Heart right ventricle (tissue), 16 donors: ENCODE results near the gene PRAMEF12. TPM values are rescaled to one million over a fixed set of nuclear protein-coding genes. Genes with fewer than 3 reads are reported as not detected.

ENCODE experiments used
- ATAC-seq, 8 donors: fragments of 200-7000 bp; cut with Tn5 transposase; one replicate each; pipeline ENCODE4 v1.9.1; 2020; ENCODE audit warnings: mild to moderate bottlenecking in 8 of 8, moderate library complexity in 8 of 8, moderate number of reproducible peaks in 1 of 8
- DNase-seq, 2 donors: peaks; one replicate each; pipeline ENCODE4 v3.0.0-alpha.2; 2020
- H3K27ac ChIP-seq, 10 donors: fragments of 200-600 bp; sonication (generic) in 2 of 10; one replicate each; pipeline versions ENCODE4 v1.5.0 to v1.8.0; 2020 to 2022; ENCODE audit warnings: mild to moderate bottlenecking in 3 of 10
- H3K27me3 ChIP-seq, 7 donors: fragments of 200-600 bp; one replicate each; pipeline ENCODE4 v1.8.0; 2021 to 2022; ENCODE audit warnings: mild to moderate bottlenecking in 2 of 7
- H3K36me3 ChIP-seq, 9 donors: fragments of 200-600 bp; sonication (generic) in 1 of 9; one replicate each; pipeline versions ENCODE4 v1.5.0 to v1.8.0; 2020 to 2022; ENCODE audit warnings: mild to moderate bottlenecking in 2 of 9
- H3K4me1 ChIP-seq, 9 donors: fragments of 200-600 bp; sonication (generic) in 1 of 9; one replicate each; pipeline versions ENCODE4 v1.5.0 to v1.8.0; 2020 to 2022; ENCODE audit warnings: mild to moderate bottlenecking in 4 of 9
- H3K4me3 ChIP-seq, 10 donors: fragments of 200-600 bp; sonication (generic) in 2 of 10; one replicate each; pipeline versions ENCODE4 v1.5.0 to v1.8.0; 2020 to 2022; ENCODE audit warnings: mild to moderate bottlenecking in 7 of 10, moderate library complexity in 2 of 10
- H3K9me3 ChIP-seq, 11 donors: fragments of 200-600 bp in 10 of 11; sonication (generic) in 2 of 11; one replicate each; pipeline versions ENCODE4 v1.5.0 to v1.8.0; 2013 to 2022; ENCODE audit warnings: mild to moderate bottlenecking in 2 of 11, control low read depth in 1 of 11, moderate library complexity in 1 of 11
- WGBS, 2 donors: extraction: QIAGEN DNeasy Blood & Tissue Kit; methylation state at CpG; one replicate each; pipeline ENCODE4 v1.1.7; 2013; ENCODE audit warnings: inconsistent platforms in 1 of 2; 5-methylcytosine and 5-hydroxymethylcytosine counted together
- intact Hi-C, 10 donors: fragments of 100-400 bp; cut with DNase I; formaldehyde crosslinking; loops; one replicate each; pipeline versions ENCODE4 v1.11.1 to v1.14.2; 2022
- polyA plus RNA-seq, 2 donors: library from polyadenylated mRNA; stranded (reverse); fragments of 200-250 nt; gene quantifications; one replicate each; pipeline ENCODE4 v1.2.3, GENCODE V29; 2013
- total RNA-seq, 10 donors: library from RNA; stranded (reverse); fragmentation: NEBNext Ultra II Directional in 3 of 10; extraction: Animal tissue kit (Norgen Biotek cat#: 25700) in 3 of 10; gene quantifications; one replicate each; pipeline versions ENCODE4 v1.2.1 to v1.2.4, GENCODE V29; 2021 to 2023
- TF ChIP-seq, protein P1 (sequence below), 9 donors: fragments of 200-600 bp; sonication (generic) in 2 of 9; IDR thresholded peaks; one replicate each; pipeline versions ENCODE4 v1.5.0 to v1.8.0; 2021 to 2022; ENCODE audit warnings: antibody characterized with exemption in 9 of 9, mild to moderate bottlenecking in 5 of 9, moderate library complexity in 1 of 9
- donor health status: Arrhythmogenic right ventricular cardiomyopathy.
- donor health status: ischemic (EF 13 %, LVEDD 7.1; RV severe dilation, severe dysfunction).
- donor health status: healthy with polysubstance abuse.
- donor health status: DM: no; HTN: yes; CAD: no.
- donor health status: DM: no; HTN: no; CAD: no.
- donor health status: ischemic (EF 25% LVEDD 6.9; RV normal size, moderate dysfunction).
- donor health status: ischemic (EF 25% LVEDD 5.7; RV mildly dilated, moderate dysfunction).
- donor health status: healthy.
- donor health status: DM: yes; HTN: yes; CAD: no.
- donor health status: Ischemic cardiomyopathy.
- donor health status: ischemic (EF 35%, LVEDD 5.7; RV mildly dilated, moderate dysfunction).
- donor health status: nonischemic (EF 11% LVEDD 7.7; RV severe dilation, severe dysfunction).
- donor health status: DM: yes; HTN: yes; CAD: no.
- donor health status: PGD.
- donor health status: ischemic (EF 29% LVEDD 5.4; RV normal size, mild dysfunction).
- donor health status: nonischemic (EF 23%, LVEDD 6.1; RV moderate dilation, normal function).

The PRAMEF12 gene
- total and polyA plus RNA-seq, 12 donors = not detected

DNA sequence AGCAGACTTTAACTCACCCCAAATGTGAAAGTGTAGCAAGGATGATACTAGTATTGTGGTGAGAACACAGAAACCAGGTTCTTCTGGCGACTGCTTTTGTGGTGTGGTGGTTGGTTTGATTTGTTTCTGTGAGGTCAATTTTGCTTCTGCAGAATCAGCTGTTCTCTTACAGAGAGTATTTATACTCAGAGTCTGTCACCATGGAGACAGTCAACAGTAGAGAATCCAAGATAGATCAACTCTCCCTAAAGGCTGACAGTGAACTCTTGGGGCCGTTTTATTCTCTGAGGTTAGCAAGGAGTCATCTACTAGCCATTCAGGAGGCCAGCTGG, 27.6 kb upstream of the PRAMEF12 start, which contains the start of gene CFAP107:
CFAP107 (plus strand) TSS at position 209 of the 332 bp plus-strand sequence. CDS start 231 bp downstream, outside the sequence.
- WGBS, 2 donors = 38 to 40% methylated on average over 2 of the region's 2 CpGs
- peaks cover 0 to 38% (median 25%) of the 10 kb centered on the region in 11 donors for H3K9me3 ChIP-seq
- H3K4me3 ChIP-seq = no peak within 1 kb of the TSS
- TF ChIP-seq, protein P1, sequence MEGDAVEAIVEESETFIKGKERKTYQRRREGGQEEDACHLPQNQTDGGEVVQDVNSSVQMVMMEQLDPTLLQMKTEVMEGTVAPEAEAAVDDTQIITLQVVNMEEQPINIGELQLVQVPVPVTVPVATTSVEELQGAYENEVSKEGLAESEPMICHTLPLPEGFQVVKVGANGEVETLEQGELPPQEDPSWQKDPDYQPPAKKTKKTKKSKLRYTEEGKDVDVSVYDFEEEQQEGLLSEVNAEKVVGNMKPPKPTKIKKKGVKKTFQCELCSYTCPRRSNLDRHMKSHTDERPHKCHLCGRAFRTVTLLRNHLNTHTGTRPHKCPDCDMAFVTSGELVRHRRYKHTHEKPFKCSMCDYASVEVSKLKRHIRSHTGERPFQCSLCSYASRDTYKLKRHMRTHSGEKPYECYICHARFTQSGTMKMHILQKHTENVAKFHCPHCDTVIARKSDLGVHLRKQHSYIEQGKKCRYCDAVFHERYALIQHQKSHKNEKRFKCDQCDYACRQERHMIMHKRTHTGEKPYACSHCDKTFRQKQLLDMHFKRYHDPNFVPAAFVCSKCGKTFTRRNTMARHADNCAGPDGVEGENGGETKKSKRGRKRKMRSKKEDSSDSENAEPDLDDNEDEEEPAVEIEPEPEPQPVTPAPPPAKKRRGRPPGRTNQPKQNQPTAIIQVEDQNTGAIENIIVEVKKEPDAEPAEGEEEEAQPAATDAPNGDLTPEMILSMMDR (IDR thresholded peaks at IDR 0.05) = no peak
- DNase-seq (no peak), ATAC-seq (no peak)
- H3K4me1 ChIP-seq = no peaks in the 10 kb centered on the region
- intact Hi-C loops = no loop called here
- no peaks in the 10 kb centered on the region for H3K36me3 ChIP-seq
- H3K27me3 ChIP-seq = peaks cover 0 to 41% (median 10%) of the 10 kb centered on the region in 7 donors
- no peak within 1 kb of the TSS for H3K27ac ChIP-seq

DNA sequence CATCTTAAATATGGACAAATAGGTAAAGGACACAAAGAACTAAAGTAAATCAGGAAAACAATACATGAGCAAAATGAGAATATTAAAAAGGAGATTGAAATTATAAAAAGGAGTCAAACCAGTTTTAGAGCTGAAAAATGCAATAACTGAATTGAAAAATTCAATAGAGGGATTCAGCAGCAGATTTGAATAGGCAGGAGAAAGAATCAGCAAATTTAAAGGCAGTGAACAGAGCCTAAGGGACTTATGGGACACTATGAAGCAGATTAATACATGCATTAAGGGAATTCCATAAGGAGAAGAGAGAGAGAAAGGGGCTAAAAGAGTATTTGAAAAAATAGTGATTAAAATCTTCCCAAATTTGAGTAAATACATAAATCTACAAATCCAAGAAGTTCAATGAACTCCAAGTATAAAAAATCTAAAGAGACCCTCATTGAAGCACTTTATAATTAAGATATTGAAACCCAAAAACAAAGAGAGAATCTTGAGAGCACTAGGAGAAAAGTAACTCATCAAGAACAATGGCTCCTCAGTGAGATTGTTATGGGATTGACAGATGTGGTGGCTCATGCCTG, 24.7 kb upstream of the PRAMEF12 start:
- Histone ChIP-seq H3K36me3 (no peaks in the 10 kb centered on the region), H3K9me3 (peaks cover 0 to 38% (median 25%) of the 10 kb centered on the region in 11 donors), H3K4me1 (no peaks in the 10 kb centered on the region), H3K4me3 (no peak overlapping the region), H3K27ac (no peak overlapping the region), H3K27me3 (peaks cover 0 to 45% (median 7%) of the 10 kb centered on the region in 7 donors)
- intact Hi-C loops = no loop called here
- DNase-seq = no peak
- TF ChIP-seq, protein P1 (IDR thresholded peaks at IDR 0.05) = no peak
- no peak for ATAC-seq

DNA sequence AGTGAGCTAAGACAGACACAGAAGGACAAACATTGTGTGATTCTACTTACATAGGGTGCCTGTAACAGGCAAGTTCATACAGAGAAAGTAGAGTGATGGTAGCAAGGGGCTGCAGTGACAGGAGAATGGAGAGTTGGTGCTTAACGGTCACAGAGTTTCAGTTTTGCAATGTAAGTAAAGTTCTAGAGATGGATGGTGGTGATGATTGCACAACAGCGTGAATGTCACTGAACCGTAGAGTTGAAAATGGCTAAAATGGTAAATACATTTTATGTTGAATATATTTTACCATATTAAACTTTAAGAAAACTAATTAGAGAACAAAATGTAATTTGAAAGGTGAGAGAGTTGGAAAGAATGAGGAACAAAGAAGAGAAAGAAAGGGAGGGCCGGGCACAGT, 18.8 kb upstream of the PRAMEF12 start:
- TF ChIP-seq, protein P1 (IDR thresholded peaks at IDR 0.05) = no peak

DNA sequence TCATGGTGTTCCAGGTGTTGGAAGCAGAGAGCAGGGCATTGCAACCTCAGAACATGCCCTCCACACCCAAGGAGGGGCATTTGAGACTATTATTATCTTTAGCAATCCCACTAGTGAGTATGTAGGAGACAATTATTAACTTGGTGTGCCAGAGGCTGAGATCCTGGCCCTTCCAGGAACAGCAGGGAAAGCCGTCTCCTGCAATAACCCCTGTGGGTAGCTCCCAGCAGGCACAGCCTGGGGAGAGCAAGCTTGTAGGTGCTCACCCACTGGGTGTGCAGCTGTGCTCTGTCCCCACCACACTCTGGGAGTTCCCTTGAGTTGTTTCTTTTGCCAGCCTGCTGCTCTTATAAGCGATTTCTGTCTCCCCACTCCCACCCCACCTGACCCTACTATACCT, 17.3 kb upstream of the PRAMEF12 start:
- Histone ChIP-seq H3K4me1 (no peaks in the 10 kb centered on the region), H3K27me3 (peaks cover 0 to 51% (median 22%) of the 10 kb centered on the region in 7 donors), H3K4me3 (no peak overlapping the region), H3K27ac (no peak overlapping the region), H3K9me3 (no peaks in the 10 kb centered on the region), H3K36me3 (no peaks in the 10 kb centered on the region)
- TF ChIP-seq, protein P1 (IDR thresholded peaks at IDR 0.05) = no peak
- 51 to 54% methylated on average over 2 of the region's 2 CpGs for WGBS, 2 donors
- intact Hi-C loops = no loop called here
- DNase-seq (no peak), ATAC-seq (no peak)

More for the DNA sequence above, 18.8 kb upstream of the PRAMEF12 start:
- intact Hi-C loops = no loop called here
- Histone ChIP-seq H3K27ac (no peak overlapping the region), H3K9me3 (peaks cover 0 to 13% (median 7%) of the 10 kb centered on the region in 11 donors), H3K27me3 (peaks cover 0 to 55% (median 19%) of the 10 kb centered on the region in 7 donors), H3K4me1 (no peaks in the 10 kb centered on the region), H3K4me3 (no peak overlapping the region), H3K36me3 (no peaks in the 10 kb centered on the region)
- ATAC-seq (no peak), DNase-seq (no peak)
- WGBS, 2 donors = 82 to 85% methylated on average over 4 of the region's 4 CpGs
